Lower lobe of right lung (tissue), 2 donors: ENCODE measurements around the gene FAM210A. TPM values are rescaled to one million over a fixed set of nuclear protein-coding genes. Genes with fewer than 3 reads are reported as not detected.

Source experiments
- ATAC-seq, 2 donors: fragments of 200-7000 bp; cut with Tn5 transposase; one replicate each; pipeline ENCODE4 v1.9.1; 2020 to 2022; ENCODE audit warnings: mild to moderate bottlenecking in 2 of 2, moderate library complexity in 2 of 2
- DNase-seq: peaks from one replicate; pipeline ENCODE4 v3.0.0-alpha.2; 2020
- H3K27ac ChIP-seq: fragments of 200-600 bp; one replicate; pipeline ENCODE4 v1.8.0; 2022
- H3K27me3 ChIP-seq: fragments of 200-600 bp; one replicate; pipeline ENCODE4 v1.8.0; 2022; ENCODE audit warnings: low read depth
- H3K36me3 ChIP-seq: fragments of 200-600 bp; one replicate; pipeline ENCODE4 v1.8.0; 2022; ENCODE audit warnings: mild to moderate bottlenecking
- H3K4me1 ChIP-seq: fragments of 200-600 bp; one replicate; pipeline ENCODE4 v1.8.0; 2022
- H3K4me3 ChIP-seq: fragments of 200-600 bp; one replicate; pipeline ENCODE4 v1.8.0; 2022; ENCODE audit warnings: mild to moderate bottlenecking
- H3K9me3 ChIP-seq: fragments of 200-600 bp; one replicate; pipeline ENCODE4 v1.8.0; 2022
- CTCF ChIP-seq: fragments of 200-600 bp; IDR thresholded peaks from one replicate; pipeline ENCODE4 v1.8.0; 2022; ENCODE audit warnings: antibody characterized with exemption, mild to moderate bottlenecking
- intact Hi-C: fragments of 100-400 bp; cut with DNase I; formaldehyde crosslinking; loops from one replicate; pipeline ENCODE4 v1.11.0; 2022
- total RNA-seq: library from RNA; stranded (reverse); fragmentation: NEBNext Ultra II Directional; extraction: Animal tissue kit (Norgen Biotek cat#: 25700); gene quantifications from one replicate; pipeline ENCODE4 v1.2.1, GENCODE V29; 2021
- donor health status: DM: no; HTN: yes; CAD: no; lungs with severe emphysema.

FAM210A gene
- total RNA-seq, 1 donor from 2014 or later = 9.2 TPM

GRCh38 chr18:13661779-13662256 lies 64.5 kb downstream of the FAM210A start:
- Histone ChIP-seq H3K27me3 (no peaks in the 10 kb centered on the region), H3K36me3 (peaks cover 20% of the 10 kb centered on the region), H3K4me3 (no peak overlapping the region), H3K4me1 (no peaks in the 10 kb centered on the region), H3K9me3 (no peaks in the 10 kb centered on the region), H3K27ac (no peak overlapping the region)
- intact Hi-C loops = no loop called here
- no peak for ATAC-seq
- no peak for DNase-seq
- no peak for TF ChIP-seq CTCF

- H3K36me3 ChIP-seq = peaks cover 17% of the 10 kb centered on the region
- TF ChIP-seq CTCF = no peak
- intact Hi-C loops = no loop called here
- H3K27me3 ChIP-seq = no peaks in the 10 kb centered on the region
- ATAC-seq = no peak
- H3K9me3 ChIP-seq = no peaks in the 10 kb centered on the region
- no peak overlapping the region for H3K4me3 ChIP-seq
- DNase-seq = no peak
- H3K27ac ChIP-seq = no peak overlapping the region
- H3K4me1 ChIP-seq = no peaks in the 10 kb centered on the region
These were observed 65.1 kb downstream of the FAM210A start for GRCh38 chr18:13661051-13661778.

- no peak for TF ChIP-seq CTCF
- no peak overlapping the region for H3K4me3 ChIP-seq
- H3K9me3 ChIP-seq = no peaks in the 10 kb centered on the region
- H3K4me1 ChIP-seq = no peaks in the 10 kb centered on the region
- intact Hi-C loops = no loop called here
- DNase-seq = no peak
- no peak overlapping the region for H3K27ac ChIP-seq
- H3K27me3 ChIP-seq = no peaks in the 10 kb centered on the region
- no peak for ATAC-seq
- peaks cover 10% of the 10 kb centered on the region for H3K36me3 ChIP-seq
These were observed 65.8 kb downstream of the FAM210A start for GRCh38 chr18:13660510-13660909.

- peak in 1 of 2 donors; percentile 32 for ATAC-seq
- Histone ChIP-seq H3K27ac (no peak overlapping the region), H3K36me3 (no peaks in the 10 kb centered on the region), H3K9me3 (no peaks in the 10 kb centered on the region), H3K27me3 (no peaks in the 10 kb centered on the region), H3K4me3 (no peak overlapping the region), H3K4me1 (no peaks in the 10 kb centered on the region)
- no peak for TF ChIP-seq CTCF
- intact Hi-C loops = no loop called here
- DNase-seq = no peak
These were observed 67.7 kb downstream of the FAM210A start for GRCh38 chr18:13658436-13659204.

GRCh38 chr18:13657974-13658373 lies 68.4 kb downstream of the FAM210A start:
- intact Hi-C loops = no loop called here
- no peak for TF ChIP-seq CTCF
- Histone ChIP-seq H3K27me3 (no peaks in the 10 kb centered on the region), H3K4me3 (no peak overlapping the region), H3K9me3 (no peaks in the 10 kb centered on the region), H3K27ac (no peak overlapping the region), H3K4me1 (no peaks in the 10 kb centered on the region), H3K36me3 (no peaks in the 10 kb centered on the region)
- DNase-seq (no peak), ATAC-seq (no peak)
